WI38 (cell line): Measurements from ENCODE around the gene STXBP6.

Experiments
- H3K4me3 ChIP-seq: 2 replicates; pipeline ENCODE4 v1.5.1; 2011; ENCODE audit warnings: low read depth, mild to moderate bottlenecking, control low read depth, low read length
- CTCF ChIP-seq: IDR thresholded peaks from 2 replicates; pipeline ENCODE4 v1.5.1; 2012; ENCODE audit warnings: low read depth, mild to moderate bottlenecking, control low read depth, low read length

The STXBP6 gene

GRCh38 chr14:25015761-25016160 is 34.2 kb downstream of the STXBP6 start:
- no peak overlapping the region for H3K4me3 ChIP-seq
- TF ChIP-seq CTCF, result no peak

DNA sequence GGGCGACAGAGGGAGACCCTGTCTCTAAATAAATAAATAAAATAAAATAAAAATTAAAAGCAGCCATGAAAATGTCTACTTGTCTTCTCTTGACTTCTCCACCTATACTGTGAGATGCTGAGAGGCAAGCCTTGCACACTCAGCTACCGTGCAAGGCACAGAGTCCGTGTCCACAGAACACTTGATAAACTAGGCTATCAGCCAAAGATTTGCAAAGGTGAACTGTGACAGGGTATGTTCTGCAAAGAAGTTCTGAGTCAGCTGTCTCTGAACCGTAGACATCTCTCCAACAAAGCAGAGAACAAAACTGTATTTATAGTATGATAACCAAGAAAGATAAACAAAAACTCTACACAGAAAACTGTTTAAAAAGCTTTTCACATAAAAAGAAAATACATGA is 35.5 kb downstream of the STXBP6 start:
- TF ChIP-seq CTCF, result no peak
- H3K4me3 ChIP-seq, result no peak overlapping the region

DNA sequence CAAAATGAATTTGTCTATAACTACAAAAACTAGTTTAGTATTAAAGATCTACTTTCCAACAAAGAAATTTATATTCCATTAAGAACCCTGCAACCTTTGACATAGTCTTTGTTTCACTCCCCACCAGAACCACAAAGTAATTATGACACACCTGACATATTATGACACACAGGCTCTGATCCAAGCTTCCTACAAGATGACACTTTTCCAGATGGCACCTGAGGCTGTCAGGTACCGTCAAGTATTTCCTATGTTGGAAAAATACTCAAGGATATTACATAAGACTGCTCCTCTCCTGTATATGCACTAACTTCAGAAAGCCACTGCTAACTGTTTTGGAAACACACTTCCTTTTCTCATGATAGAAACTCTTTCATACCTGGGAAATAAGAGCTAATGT is 38.9 kb downstream of the STXBP6 start:
- no peak overlapping the region for H3K4me3 ChIP-seq
- no peak for TF ChIP-seq CTCF

GRCh38 chr14:25010471-25010870 is 39.5 kb downstream of the STXBP6 start:
- TF ChIP-seq CTCF, result no peak

DNA sequence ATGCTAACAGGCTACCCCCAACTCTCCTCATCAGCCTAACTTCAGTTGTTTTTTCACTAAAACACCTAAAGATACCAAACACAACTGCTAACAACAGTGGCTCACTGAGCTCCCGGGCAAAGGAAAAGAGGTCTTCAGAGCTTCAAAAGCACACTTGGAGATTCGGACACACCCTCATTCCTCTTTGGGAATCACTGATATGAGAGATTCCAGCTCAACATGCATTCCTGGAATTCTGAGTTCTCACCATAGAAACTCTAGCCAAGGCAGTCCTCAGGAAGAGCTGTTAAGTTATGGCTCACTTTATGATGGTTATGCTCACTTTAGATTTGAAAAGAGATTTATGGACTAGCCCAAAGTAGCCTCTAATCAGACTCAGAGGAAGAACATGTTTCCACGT is 40.1 kb downstream of the STXBP6 start:
- no peak for TF ChIP-seq CTCF
- H3K4me3 ChIP-seq, result 0 out of 2 replicates have a peak overlapping the region, but pooled peaks have one; percentile 1

More at GRCh38 chr14:25010471-25010870, 39.5 kb downstream of the STXBP6 start:
- H3K4me3 ChIP-seq, result no peak overlapping the region

DNA sequence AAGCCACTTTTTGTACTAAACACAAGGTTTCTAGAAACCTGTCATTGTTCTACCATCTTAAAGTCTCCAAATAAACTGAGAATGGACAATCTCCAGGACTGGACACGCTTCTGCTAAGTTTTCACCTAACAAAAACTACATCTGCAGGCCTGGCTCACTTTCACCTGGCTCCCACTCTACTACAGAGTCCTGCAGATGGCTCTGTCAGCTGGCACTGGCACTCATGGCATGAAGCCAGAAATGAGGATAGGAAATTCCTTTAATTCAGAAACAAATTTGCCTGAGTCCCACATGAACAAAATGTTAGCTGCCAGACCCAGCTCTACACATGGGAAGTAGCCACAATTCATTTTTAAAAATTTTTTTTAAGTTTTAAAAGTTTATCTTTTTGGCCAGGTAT is 42.1 kb downstream of the STXBP6 start:
- TF ChIP-seq CTCF, result no peak
- H3K4me3 ChIP-seq, result no peak overlapping the region

GRCh38 chr14:25006961-25007795 is 42.8 kb downstream of the STXBP6 start:
- TF ChIP-seq CTCF, result no peak
- H3K4me3 ChIP-seq, result no peak overlapping the region
